ENCODE results near the gene HOXB7. TPM values are rescaled to one million over a fixed set of nuclear protein-coding genes. Genes with fewer than 3 reads are reported as not detected.

Gene HOXB7
- polyA plus RNA-seq, 1 experiment = not detected

- peaks cover 85% of the 10 kb centered on the region for H3K27me3 ChIP-seq (ENCODE audit: control insufficient read depth, insufficient read depth, low read length)
- DNase-seq (ENCODE audit: low read depth) = no peak
- H3K36me3 ChIP-seq (ENCODE audit: control insufficient read depth, insufficient read depth, low read length) = no peaks in the 10 kb centered on the region
- ChIA-PET POLR2A (no interaction called here), CTCF (interaction anchor here (0.7 to 3.6 kb wide), 25 partner anchors 8 to 439 kb away, joined by 3 to 29 read pairs (median 5); no protein-coding TSS in a partner anchor)
- no peak within 1 kb of the TSS for H3K4me3 ChIP-seq (ENCODE audit: low read depth, low read length)
- TF ChIP-seq CTCF (IDR thresholded peaks at IDR 0.05; ENCODE audit: insufficient read depth, low read depth, low read length) = no peak
Measured at GRCh38 chr17:48593126-48593829, 17.5 kb downstream of the HOXB7 start, which contains the start of gene HOXB5. Gene HOXB5 (minus strand): TSS chr17:48593779. CDS start chr17:48593682, 97 bp downstream.

GRCh38 chr17:48592577-48592976, 18.2 kb downstream of the HOXB7 start:
- TF ChIP-seq CTCF (IDR thresholded peaks at IDR 0.05; ENCODE audit: insufficient read depth, low read depth, low read length) = no peak
- ChIA-PET CTCF (interaction anchor here (0.8 to 3.6 kb wide), 23 partner anchors 9 to 438 kb away, joined by 3 to 29 read pairs (median 5); partner anchors contain the start of gene HOXB8), POLR2A (interaction anchor here (0.6 kb wide), 1 partner anchor 1705 kb away, joined by 3 read pairs; no protein-coding TSS in a partner anchor)
- Histone ChIP-seq H3K27me3 (ENCODE audit: control insufficient read depth, insufficient read depth, low read length) (peaks cover 84% of the 10 kb centered on the region), H3K36me3 (ENCODE audit: control insufficient read depth, insufficient read depth, low read length) (no peaks in the 10 kb centered on the region), H3K4me3 (ENCODE audit: low read depth, low read length) (no peak overlapping the region)
- DNase-seq (ENCODE audit: low read depth) = no peak

GRCh38 chr17:48592057-48592514, 18.7 kb downstream of the HOXB7 start:
- ChIA-PET POLR2A (interaction anchor here (0.6 kb wide), 1 partner anchor 1706 kb away, joined by 3 read pairs; no protein-coding TSS in a partner anchor), CTCF (interaction anchor here (1.0 to 3.6 kb wide), 13 partner anchors 15 to 438 kb away, joined by 3 to 29 read pairs (median 5); partner anchors contain the start of gene HOXB8)

GRCh38 chr17:48591255-48592056, 19.4 kb downstream of the HOXB7 start:
- no peak for DNase-seq (ENCODE audit: low read depth)
- Histone ChIP-seq H3K36me3 (ENCODE audit: control insufficient read depth, insufficient read depth, low read length) (no peaks in the 10 kb centered on the region), H3K4me3 (ENCODE audit: low read depth, low read length) (no peak overlapping the region), H3K27me3 (ENCODE audit: control insufficient read depth, insufficient read depth, low read length) (peaks cover 84% of the 10 kb centered on the region)
- POLR2A ChIA-PET = no interaction called here
- CTCF ChIA-PET = interaction anchor here (0.6 to 3.6 kb wide), 5 partner anchors 22 to 429 kb away, joined by 3 to 29 read pairs (median 4); partner anchors contain the start of gene HOXB8
- no peak for TF ChIP-seq CTCF (IDR thresholded peaks at IDR 0.05; ENCODE audit: insufficient read depth, low read depth, low read length)

More at GRCh38 chr17:48592057-48592514, 18.7 kb downstream of the HOXB7 start:
- no peaks in the 10 kb centered on the region for H3K36me3 ChIP-seq (ENCODE audit: control insufficient read depth, insufficient read depth, low read length)
- H3K4me3 ChIP-seq (ENCODE audit: low read depth, low read length) = no peak overlapping the region
- peaks cover 84% of the 10 kb centered on the region for H3K27me3 ChIP-seq (ENCODE audit: control insufficient read depth, insufficient read depth, low read length)
- TF ChIP-seq CTCF (IDR thresholded peaks at IDR 0.05; ENCODE audit: insufficient read depth, low read depth, low read length) = no peak
- DNase-seq (ENCODE audit: low read depth) = no peak
